OCI-LY7 (cell line): ENCODE results near the gene UNC79. TPM values are rescaled to one million over a fixed set of nuclear protein-coding genes. Genes with fewer than 3 reads are reported as not detected.

ENCODE experiments used
- BruUV-seq: library from RNA; stranded (reverse); fragments of 400-500 nt; replicated peaks from 2 replicates; lab custom pipeline; 2021; lab: Mats Ljungman, UMichigan
- CTCF ChIA-PET: fragments of 300-600 bp; sonication (Branson Sonifier 250); formaldehyde crosslinking; loops from one replicate; lab custom pipeline; 2022; ENCODE audit warnings: antibody characterized with exemption; ENCODE audit not compliant: unreplicated experiment; lab: Charles Lee
- POLR2A ChIA-PET: fragments of 300-600 bp; sonication (Branson Sonifier 250); formaldehyde crosslinking; loops from one replicate; lab custom pipeline; 2022; ENCODE audit warnings: antibody characterized with exemption; lab: Charles Lee
- DNase-seq: peaks from one replicate; pipeline ENCODE4 v3.0.0-alpha.2; 2015; ENCODE audit warnings: low spot score
- H2AFZ ChIP-seq: fragments of 200-600 bp; sonication (generic), shearing (Covaris generic); 2 replicates; pipeline ENCODE4 v1.6.1; 2014; ENCODE audit warnings: mild to moderate bottlenecking, antibody characterized with exemption, low read length, moderate library complexity
- H3K27ac ChIP-seq: fragments of 200-600 bp; sonication (generic); 2 replicates; pipeline ENCODE4 v1.5.1; 2014; ENCODE audit warnings: mixed run types, low read depth, mild to moderate bottlenecking, moderate library complexity, low read length, inconsistent platforms; ENCODE audit not compliant: poor library complexity, severe bottlenecking
- H3K36me3 ChIP-seq: fragments of 200-600 bp; sonication (generic); 2 replicates; pipeline ENCODE4 v1.6.1; 2014; ENCODE audit warnings: mild to moderate bottlenecking, antibody characterized with exemption, low read length, moderate library complexity, mixed read lengths; ENCODE audit not compliant: insufficient read depth
- H3K4me1 ChIP-seq: fragments of 200-600 bp; sonication (generic); 2 replicates; pipeline ENCODE4 v1.5.1; 2014; ENCODE audit warnings: mild to moderate bottlenecking, low read length; ENCODE audit not compliant: insufficient read depth, poor library complexity, severe bottlenecking
- H3K4me2 ChIP-seq: fragments of 200-600 bp; sonication (generic); 2 replicates; pipeline ENCODE4 v1.6.1; 2014; ENCODE audit warnings: mild to moderate bottlenecking, low read length
- H3K4me3 ChIP-seq: fragments of 200-600 bp; sonication (generic); 2 replicates; pipeline ENCODE4 v1.5.1; 2014; ENCODE audit warnings: mild to moderate bottlenecking, low read depth, low read length; ENCODE audit not compliant: poor library complexity, severe bottlenecking
- H3K79me2 ChIP-seq: fragments of 200-600 bp; sonication (generic); 2 replicates; pipeline ENCODE4 v1.6.1; 2016; ENCODE audit warnings: low read depth, mild to moderate bottlenecking, low read length, moderate library complexity, mixed read lengths; ENCODE audit not compliant: insufficient read depth
- H3K9me2 ChIP-seq: fragments of 200-600 bp; sonication (generic); 2 replicates; pipeline ENCODE4 v1.6.1; 2016; ENCODE audit warnings: mild to moderate bottlenecking, low read length, mixed read lengths; ENCODE audit not compliant: insufficient read depth
- H3K9me3 ChIP-seq: fragments of 200-600 bp; sonication (generic); 2 replicates; pipeline ENCODE4 v1.6.1; 2014; ENCODE audit warnings: mild to moderate bottlenecking, mixed run types, low read length, mixed read lengths
- H4K20me1 ChIP-seq: fragments of 200-600 bp; sonication (generic); 2 replicates; pipeline ENCODE4 v1.6.1; 2014; ENCODE audit warnings: mild to moderate bottlenecking, antibody characterized with exemption, low read length, moderate library complexity, mixed read lengths; ENCODE audit not compliant: insufficient read depth
- EZH2phosphoT487 ChIP-seq: fragments of 200-600 bp; sonication (generic); IDR thresholded peaks from 2 replicates; pipeline ENCODE4 v1.6.1; 2018; ENCODE audit warnings: low read depth, borderline replicate concordance, mild to moderate bottlenecking, mixed run types, antibody characterized with exemption, low read length, moderate library complexity, mixed read lengths
- intact Hi-C: fragments of 100-400 bp; cut with micrococcal nuclease; formaldehyde crosslinking; loops from one replicate; pipeline ENCODE4 v1.10.0; 2022; ENCODE audit not compliant: unreplicated experiment
- total RNA-seq, 2 experiments: library from RNA; depleted of rRNA in 1 of 2; stranded (reverse); fragments of >200 nt in 1 of 2; shearing (Covaris generic) in 1 of 2; gene quantifications; 2 replicates each; pipeline ENCODE4 v1.2.3, GENCODE V29; 2014 to 2022
- TF ChIP-seq, protein P1 (sequence below): fragments of 200-600 bp; sonication (generic); conservative IDR thresholded peaks from 2 replicates; pipeline ENCODE4 v1.5.1; 2014; ENCODE audit warnings: mild to moderate bottlenecking, antibody characterized with exemption, low read length, moderate library complexity, mixed read lengths

Gene UNC79
- total RNA-seq, 2 experiments from 2014 or later: 0.17 to 0.19 TPM

DNA sequence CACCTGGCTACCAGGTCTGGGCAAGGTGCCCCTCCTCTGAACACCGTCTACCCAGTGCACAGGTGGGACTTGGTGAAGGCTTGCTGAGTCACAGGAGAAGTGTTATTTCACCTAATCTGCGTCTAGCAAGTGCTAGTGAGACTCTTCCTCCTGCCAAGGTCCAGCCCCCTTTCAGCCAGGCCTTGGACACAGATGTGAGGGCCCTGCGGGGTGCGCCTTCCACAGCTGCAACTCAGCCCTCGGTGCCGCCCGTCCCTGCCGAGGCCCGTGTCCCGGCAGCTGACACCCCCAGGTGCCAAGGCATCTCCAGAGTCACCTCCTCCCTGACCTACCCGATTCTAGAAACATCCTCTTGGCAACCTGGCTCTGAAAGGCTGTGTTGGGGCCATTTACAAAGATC is 302.5 kb downstream of the UNC79 start:
- intact Hi-C loops: no loop called here
- BruUV-seq: no TSS peak
- no peaks in the 10 kb centered on the region for H3K4me1 ChIP-seq
- H3K9me2 ChIP-seq: no peaks in the 10 kb centered on the region
- no peak for DNase-seq
- TF ChIP-seq, protein P1, sequence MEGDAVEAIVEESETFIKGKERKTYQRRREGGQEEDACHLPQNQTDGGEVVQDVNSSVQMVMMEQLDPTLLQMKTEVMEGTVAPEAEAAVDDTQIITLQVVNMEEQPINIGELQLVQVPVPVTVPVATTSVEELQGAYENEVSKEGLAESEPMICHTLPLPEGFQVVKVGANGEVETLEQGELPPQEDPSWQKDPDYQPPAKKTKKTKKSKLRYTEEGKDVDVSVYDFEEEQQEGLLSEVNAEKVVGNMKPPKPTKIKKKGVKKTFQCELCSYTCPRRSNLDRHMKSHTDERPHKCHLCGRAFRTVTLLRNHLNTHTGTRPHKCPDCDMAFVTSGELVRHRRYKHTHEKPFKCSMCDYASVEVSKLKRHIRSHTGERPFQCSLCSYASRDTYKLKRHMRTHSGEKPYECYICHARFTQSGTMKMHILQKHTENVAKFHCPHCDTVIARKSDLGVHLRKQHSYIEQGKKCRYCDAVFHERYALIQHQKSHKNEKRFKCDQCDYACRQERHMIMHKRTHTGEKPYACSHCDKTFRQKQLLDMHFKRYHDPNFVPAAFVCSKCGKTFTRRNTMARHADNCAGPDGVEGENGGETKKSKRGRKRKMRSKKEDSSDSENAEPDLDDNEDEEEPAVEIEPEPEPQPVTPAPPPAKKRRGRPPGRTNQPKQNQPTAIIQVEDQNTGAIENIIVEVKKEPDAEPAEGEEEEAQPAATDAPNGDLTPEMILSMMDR: no peak
- no peak for TF ChIP-seq EZH2phosphoT487
- POLR2A ChIA-PET: no interaction called here
- no peaks in the 10 kb centered on the region for H4K20me1 ChIP-seq
- H2AFZ ChIP-seq: no peak overlapping the region
- H3K27ac ChIP-seq: no peak overlapping the region
- no peaks in the 10 kb centered on the region for H3K79me2 ChIP-seq
- no peak overlapping the region for H3K4me3 ChIP-seq
- CTCF ChIA-PET: no interaction called here
- no peaks in the 10 kb centered on the region for H3K9me3 ChIP-seq
- H3K36me3 ChIP-seq: no peaks in the 10 kb centered on the region
- H3K4me2 ChIP-seq: no peak overlapping the region

DNA sequence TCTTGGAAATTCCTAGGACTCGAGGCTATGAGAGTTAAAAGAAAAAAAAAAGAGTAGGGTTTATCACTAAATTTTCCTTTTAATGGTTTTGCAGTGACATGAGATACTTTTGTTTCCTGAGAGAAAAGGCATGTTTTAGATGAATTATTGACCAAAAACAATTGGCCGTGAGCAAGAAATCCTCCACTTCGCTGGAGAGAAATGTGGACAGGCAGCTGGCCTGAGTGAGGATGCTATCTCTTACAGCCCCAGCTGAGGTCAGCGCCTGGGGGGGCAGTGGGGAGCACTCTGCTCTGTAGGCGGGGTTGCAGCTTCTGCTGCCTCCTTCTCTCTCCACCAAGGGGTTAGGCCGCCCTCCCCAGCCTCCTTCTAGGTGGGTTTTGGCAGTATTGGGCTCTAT is 302.9 kb downstream of the UNC79 start:
- no TSS peak for BruUV-seq
- intact Hi-C loops: no loop called here

More for the DNA sequence above, 302.9 kb downstream of the UNC79 start:
- DNase-seq: no peak
- CTCF ChIA-PET: no interaction called here
- H3K27ac ChIP-seq: no peak overlapping the region
- no peaks in the 10 kb centered on the region for H4K20me1 ChIP-seq
- no peaks in the 10 kb centered on the region for H3K9me3 ChIP-seq
- H3K4me1 ChIP-seq: no peaks in the 10 kb centered on the region
- H3K4me3 ChIP-seq: no peak overlapping the region
- no peaks in the 10 kb centered on the region for H3K9me2 ChIP-seq
- H3K4me2 ChIP-seq: no peak overlapping the region
- H3K36me3 ChIP-seq: no peaks in the 10 kb centered on the region
- TF ChIP-seq EZH2phosphoT487: no peak
- TF ChIP-seq, protein P1: no peak
- H3K79me2 ChIP-seq: no peaks in the 10 kb centered on the region
- POLR2A ChIA-PET: no interaction called here
- no peak overlapping the region for H2AFZ ChIP-seq
